Suprapubic skin (tissue), 3 donors: ENCODE measurements around the gene RASL12.

Source experiments
- EP300 ChIP-seq: sonication (generic); formaldehyde crosslinking; IDR thresholded peaks from one replicate; pipeline ENCODE4 v1.6.1; 2017; ENCODE audit warnings: antibody characterized with exemption
- POLR2A ChIP-seq, 2 donors: fragments of 450-650 bp; IDR thresholded peaks; one replicate each; pipeline ENCODE4 v1.6.1; 2017; ENCODE audit warnings: antibody characterized with exemption in 2 of 2, mild to moderate bottlenecking in 2 of 2, moderate library complexity in 2 of 2
- TF ChIP-seq, protein P1 (sequence below), 2 donors: fragments of 200-600 bp in 1 of 2; fragments of 450-650 bp in 1 of 2; sonication (generic) in 1 of 2; IDR thresholded peaks; one replicate each; pipeline ENCODE4 v1.5.1; 2016 to 2019; ENCODE audit warnings: antibody characterized with exemption in 2 of 2, mild to moderate bottlenecking in 1 of 2, moderate library complexity in 1 of 2

DNA sequence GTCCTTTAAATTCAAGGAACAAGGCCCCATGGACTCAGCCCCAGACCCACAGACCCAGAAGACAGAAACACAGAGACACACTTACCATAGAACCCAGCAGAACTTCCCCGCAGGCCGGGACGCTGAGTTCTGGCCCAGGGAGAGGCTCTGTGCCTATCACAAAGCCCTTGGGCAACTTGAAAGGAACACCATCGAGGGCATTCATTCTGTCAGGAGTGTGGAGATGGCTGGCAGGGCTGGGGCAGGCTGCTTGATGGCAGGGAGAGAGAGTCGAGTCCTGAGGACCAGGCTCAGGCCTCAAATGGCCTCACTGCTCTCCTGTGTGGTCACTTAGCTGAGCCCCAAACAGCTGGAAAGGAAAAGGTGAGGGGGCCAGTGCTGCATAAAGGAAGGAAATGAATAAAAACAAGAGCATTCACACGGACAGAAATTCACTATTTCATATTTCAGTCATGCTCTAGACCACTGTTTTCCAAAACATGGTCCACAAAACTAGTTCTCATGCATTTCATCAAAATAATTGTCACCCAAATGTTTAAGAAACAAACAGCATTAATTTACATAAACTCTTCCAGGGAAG, 38.3 kb upstream of the RASL12 start:
- TF ChIP-seq, protein P1, sequence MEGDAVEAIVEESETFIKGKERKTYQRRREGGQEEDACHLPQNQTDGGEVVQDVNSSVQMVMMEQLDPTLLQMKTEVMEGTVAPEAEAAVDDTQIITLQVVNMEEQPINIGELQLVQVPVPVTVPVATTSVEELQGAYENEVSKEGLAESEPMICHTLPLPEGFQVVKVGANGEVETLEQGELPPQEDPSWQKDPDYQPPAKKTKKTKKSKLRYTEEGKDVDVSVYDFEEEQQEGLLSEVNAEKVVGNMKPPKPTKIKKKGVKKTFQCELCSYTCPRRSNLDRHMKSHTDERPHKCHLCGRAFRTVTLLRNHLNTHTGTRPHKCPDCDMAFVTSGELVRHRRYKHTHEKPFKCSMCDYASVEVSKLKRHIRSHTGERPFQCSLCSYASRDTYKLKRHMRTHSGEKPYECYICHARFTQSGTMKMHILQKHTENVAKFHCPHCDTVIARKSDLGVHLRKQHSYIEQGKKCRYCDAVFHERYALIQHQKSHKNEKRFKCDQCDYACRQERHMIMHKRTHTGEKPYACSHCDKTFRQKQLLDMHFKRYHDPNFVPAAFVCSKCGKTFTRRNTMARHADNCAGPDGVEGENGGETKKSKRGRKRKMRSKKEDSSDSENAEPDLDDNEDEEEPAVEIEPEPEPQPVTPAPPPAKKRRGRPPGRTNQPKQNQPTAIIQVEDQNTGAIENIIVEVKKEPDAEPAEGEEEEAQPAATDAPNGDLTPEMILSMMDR (IDR thresholded peaks at IDR 0.05) = no peak
- TF ChIP-seq POLR2A (IDR thresholded peaks at IDR 0.05) (no peak), EP300 (no peak)
